GM18499 (cell line): ENCODE measurements around the gene FNDC3B.
"Not testable (repeated sequence)": the region's sequence is repeated elsewhere in the genome, so short reads cannot be mapped to it uniquely, and the experiment has no call there.

Source experiments
- ATAC-seq: cut with Tn5 transposase; IDR thresholded peaks from one replicate; pipeline ENCODE4 v1.9.1; 2021; ENCODE audit warnings: moderate number of reproducible peaks; ENCODE audit not compliant: insufficient read depth, unreplicated experiment

Gene FNDC3B

GRCh38 chr3:172246107-172246844, 206.9 kb downstream of the FNDC3B start:
- no peak for ATAC-seq

- ATAC-seq: no peak
These were observed 208.3 kb downstream of the FNDC3B start for GRCh38 chr3:172247525-172248274.

GRCh38 chr3:172249039-172249438, 209.7 kb downstream of the FNDC3B start:
- ATAC-seq: no peak

- no peak for ATAC-seq
These were observed 211.8 kb downstream of the FNDC3B start for GRCh38 chr3:172251211-172251610.

GRCh38 chr3:172253200-172253599, 213.8 kb downstream of the FNDC3B start:
- no peak for ATAC-seq

- no peak for ATAC-seq
These were observed 215.2 kb downstream of the FNDC3B start for GRCh38 chr3:172254542-172254941.

GRCh38 chr3:172255321-172255720, 215.9 kb downstream of the FNDC3B start:
- ATAC-seq: not testable (repeated sequence)

GRCh38 chr3:172256101-172256734, 216.8 kb downstream of the FNDC3B start:
- no peak for ATAC-seq

- no peak for ATAC-seq
These were observed 218.4 kb downstream of the FNDC3B start for GRCh38 chr3:172257648-172258400.

- ATAC-seq: no peak
These were observed 219.2 kb downstream of the FNDC3B start for GRCh38 chr3:172258624-172259023.

GRCh38 chr3:172259111-172259541, 219.7 kb downstream of the FNDC3B start:
- ATAC-seq: no peak

- ATAC-seq: no peak
These were observed 220.4 kb downstream of the FNDC3B start for GRCh38 chr3:172259726-172260248.

- ATAC-seq: no peak
These were observed 221.0 kb downstream of the FNDC3B start for GRCh38 chr3:172260381-172260780.

GRCh38 chr3:172261054-172261453, 221.7 kb downstream of the FNDC3B start:
- ATAC-seq: no peak

GRCh38 chr3:172262991-172263608, 223.7 kb downstream of the FNDC3B start:
- ATAC-seq: no peak

- no peak for ATAC-seq
These were observed 224.6 kb downstream of the FNDC3B start for GRCh38 chr3:172263781-172264486.

- no peak for ATAC-seq
These were observed 226.7 kb downstream of the FNDC3B start for GRCh38 chr3:172266103-172266502.

GRCh38 chr3:172268425-172268824, 229.0 kb downstream of the FNDC3B start:
- no peak for ATAC-seq

- no peak for ATAC-seq
These were observed 229.5 kb downstream of the FNDC3B start for GRCh38 chr3:172268868-172269267.
